Calu3 (cell line): Measurements from ENCODE around the gene TNKS2. TPM values are rescaled to one million over a fixed set of nuclear protein-coding genes. Genes with fewer than 3 reads are reported as not detected.

ENCODE experiments used
- BruUV-seq: library from RNA; stranded (reverse); fragments of 400-500 nt; replicated peaks from 2 replicates; lab custom pipeline; 2021; lab: Mats Ljungman, UMichigan
- CTCF ChIA-PET: fragments of 300-600 bp; sonication (Branson Sonifier 250); formaldehyde crosslinking; loops from one replicate; lab custom pipeline; 2022; ENCODE audit warnings: antibody characterized with exemption; lab: Charles Lee
- DNase-seq: peaks from one replicate; pipeline ENCODE4 v3.0.0; 2022
- H3K27ac Mint-ChIP-seq: one replicate; pipeline ENCODE4 v1.8.0; 2022; ENCODE audit warnings: mixed read lengths; ENCODE audit not compliant: unreplicated experiment
- H3K27me3 Mint-ChIP-seq: one replicate; pipeline ENCODE4 v1.8.0; 2022; ENCODE audit warnings: mixed read lengths; ENCODE audit not compliant: unreplicated experiment
- H3K36me3 Mint-ChIP-seq: one replicate; pipeline ENCODE4 v1.8.0; 2022; ENCODE audit warnings: mild to moderate bottlenecking, moderate library complexity, mixed read lengths; ENCODE audit not compliant: insufficient read depth, unreplicated experiment
- H3K4me1 Mint-ChIP-seq: one replicate; pipeline ENCODE4 v1.8.0; 2022; ENCODE audit warnings: mild to moderate bottlenecking, low read depth, mixed read lengths; ENCODE audit not compliant: unreplicated experiment
- H3K4me3 Mint-ChIP-seq: one replicate; pipeline ENCODE4 v1.8.0; 2022; ENCODE audit warnings: mild to moderate bottlenecking, low read depth, moderate library complexity, mixed read lengths; ENCODE audit not compliant: unreplicated experiment
- H3K9me3 Mint-ChIP-seq: one replicate; pipeline ENCODE4 v1.8.0; 2022; ENCODE audit warnings: low read depth, mixed read lengths; ENCODE audit not compliant: unreplicated experiment
- CTCF ChIP-seq: fragments of 200-600 bp; IDR thresholded peaks from one replicate; pipeline ENCODE4 v1.8.0; 2022; ENCODE audit warnings: antibody characterized with exemption; ENCODE audit not compliant: unreplicated experiment
- intact Hi-C: fragments of 100-400 bp; cut with micrococcal nuclease; formaldehyde crosslinking; loops from one replicate; pipeline ENCODE4 v1.10.0; 2022; ENCODE audit not compliant: unreplicated experiment
- total RNA-seq: library from RNA; stranded (reverse); gene quantifications from 2 replicates; pipeline ENCODE4 v1.2.3, GENCODE V29; 2022

Gene TNKS2
- total RNA-seq, 1 experiment from 2014 or later = 24.6 TPM

- Mint-ChIP-seq H3K4me3 (no peak overlapping the region), H3K36me3 (peaks cover 5% of the 10 kb centered on the region), H3K4me1 (no peaks in the 10 kb centered on the region), H3K9me3 (no peaks in the 10 kb centered on the region), H3K27ac (no peak overlapping the region), H3K27me3 (no peaks in the 10 kb centered on the region)
- CTCF ChIA-PET = no interaction called here
- no TSS peak for BruUV-seq
- no peak for DNase-seq
- intact Hi-C loops = no loop called here
- no peak for TF ChIP-seq CTCF
Measured at GRCh38 chr10:91864099-91864498, 65.9 kb downstream of the TNKS2 start.

GRCh38 chr10:91864744-91865143 is 66.5 kb downstream of the TNKS2 start:
- DNase-seq = no peak
- Mint-ChIP-seq H3K27ac (no peak overlapping the region), H3K36me3 (peaks cover 5% of the 10 kb centered on the region), H3K4me1 (no peaks in the 10 kb centered on the region), H3K4me3 (no peak overlapping the region), H3K9me3 (no peaks in the 10 kb centered on the region), H3K27me3 (no peaks in the 10 kb centered on the region)
- CTCF ChIA-PET = no interaction called here
- no peak for TF ChIP-seq CTCF
- intact Hi-C loops = no loop called here
- no TSS peak for BruUV-seq

GRCh38 chr10:91865562-91866081 is 67.4 kb downstream of the TNKS2 start:
- intact Hi-C loops = no loop called here
- CTCF ChIA-PET = no interaction called here
- peaks cover 5% of the 10 kb centered on the region for H3K36me3 Mint-ChIP-seq
- no peak for TF ChIP-seq CTCF
- H3K9me3 Mint-ChIP-seq = no peaks in the 10 kb centered on the region
- no peaks in the 10 kb centered on the region for H3K4me1 Mint-ChIP-seq
- no peak for DNase-seq
- H3K27me3 Mint-ChIP-seq = no peaks in the 10 kb centered on the region
- no TSS peak for BruUV-seq
- H3K27ac Mint-ChIP-seq = no peak overlapping the region
- H3K4me3 Mint-ChIP-seq = no peak overlapping the region

GRCh38 chr10:91875156-91875555 is 76.9 kb downstream of the TNKS2 start:
- Mint-ChIP-seq H3K4me1 (no peaks in the 10 kb centered on the region), H3K27ac (no peak overlapping the region), H3K36me3 (no peaks in the 10 kb centered on the region), H3K9me3 (no peaks in the 10 kb centered on the region), H3K27me3 (no peaks in the 10 kb centered on the region), H3K4me3 (no peak overlapping the region)
- TF ChIP-seq CTCF = no peak
- BruUV-seq = no TSS peak
- intact Hi-C loops = no loop called here
- CTCF ChIA-PET = no interaction called here
- DNase-seq = no peak
